Large intestine (tissue), 3 donors: ENCODE measurements around the gene SDK1. TPM values are rescaled to one million over a fixed set of nuclear protein-coding genes. Genes with fewer than 3 reads are reported as not detected.

ENCODE experiments used
- DNase-seq, 2 donors: peaks; one replicate each; pipeline versions ENCODE4 v3.0.0 to v3.0.0-alpha.2; 2013
- H3K27ac ChIP-seq: one replicate; pipeline ENCODE4 v1.5.1; 2013; ENCODE audit warnings: low read length
- H3K27me3 ChIP-seq: 2 replicates; pipeline ENCODE4 v1.6.1; 2013; ENCODE audit warnings: low read length; ENCODE audit not compliant: control insufficient read depth, insufficient read depth
- H3K36me3 ChIP-seq: 2 replicates; pipeline ENCODE4 v1.6.1; 2013; ENCODE audit warnings: low read length; ENCODE audit not compliant: control insufficient read depth, insufficient read depth
- H3K4me1 ChIP-seq: one replicate; pipeline ENCODE4 v1.6.1; 2013; ENCODE audit warnings: low read length; ENCODE audit not compliant: control insufficient read depth, insufficient read depth
- H3K4me3 ChIP-seq: one replicate; pipeline ENCODE4 v1.5.1; 2013; ENCODE audit warnings: low read length
- H3K9me3 ChIP-seq: one replicate; pipeline ENCODE4 v1.6.1; 2013; ENCODE audit warnings: mild to moderate bottlenecking, low read depth, low read length, moderate library complexity; ENCODE audit not compliant: control insufficient read depth
- WGBS: methylation state at CpG from one replicate; pipeline ENCODE4 v1.1.5; 2013; ENCODE audit warnings: low lambda C conversion rate; ENCODE audit not compliant: insufficient coverage; 5-methylcytosine and 5-hydroxymethylcytosine counted together
- polyA plus RNA-seq: library from polyadenylated mRNA; unstranded; fragments of 120-200 nt; gene quantifications from one replicate; pipeline ENCODE4 v1.2.1, GENCODE V29; 2013

The SDK1 gene
- polyA plus RNA-seq, 1 donor = 6.4 TPM

- WGBS = no CpG with 5 or more reads among the region's 9 CpGs
- H3K4me3 ChIP-seq = no peak overlapping the region
- H3K4me1 ChIP-seq = no peaks in the 10 kb centered on the region
- H3K36me3 ChIP-seq = no peaks in the 10 kb centered on the region
- H3K9me3 ChIP-seq = peaks cover 2% of the 10 kb centered on the region
- no peaks in the 10 kb centered on the region for H3K27me3 ChIP-seq
- no peak for DNase-seq
- H3K27ac ChIP-seq = no peak overlapping the region
Observed at GRCh38 chr7:4273566-4274230, 972.6 kb downstream of the SDK1 start.

- Histone ChIP-seq H3K4me3 (no peak overlapping the region), H3K9me3 (peaks cover 2% of the 10 kb centered on the region), H3K27ac (no peak overlapping the region), H3K27me3 (no peaks in the 10 kb centered on the region), H3K36me3 (no peaks in the 10 kb centered on the region), H3K4me1 (no peaks in the 10 kb centered on the region)
- DNase-seq = no peak
- no CpG with 5 or more reads among the region's 3 CpGs for WGBS
Observed at GRCh38 chr7:4274286-4274685, 973.2 kb downstream of the SDK1 start.

GRCh38 chr7:4277936-4278335 is 976.9 kb downstream of the SDK1 start:
- no peaks in the 10 kb centered on the region for H3K9me3 ChIP-seq
- H3K36me3 ChIP-seq = no peaks in the 10 kb centered on the region
- no peaks in the 10 kb centered on the region for H3K27me3 ChIP-seq
- WGBS = 80% methylated on average over 1 of the region's 4 CpGs
- no peak overlapping the region for H3K27ac ChIP-seq
- H3K4me3 ChIP-seq = no peak overlapping the region
- H3K4me1 ChIP-seq = no peaks in the 10 kb centered on the region
- no peak for DNase-seq

GRCh38 chr7:4279216-4279615 is 978.2 kb downstream of the SDK1 start:
- H3K4me3 ChIP-seq = no peak overlapping the region
- H3K9me3 ChIP-seq = no peaks in the 10 kb centered on the region
- peak overlapping the region; percentile 14 for H3K27ac ChIP-seq
- 90% methylated on average over 2 of the region's 3 CpGs for WGBS
- DNase-seq = peak; percentile 61 to 64
- no peaks in the 10 kb centered on the region for H3K36me3 ChIP-seq
- no peaks in the 10 kb centered on the region for H3K4me1 ChIP-seq
- no peaks in the 10 kb centered on the region for H3K27me3 ChIP-seq

GRCh38 chr7:4281231-4281993 is 980.4 kb downstream of the SDK1 start:
- H3K36me3 ChIP-seq = no peaks in the 10 kb centered on the region
- no peaks in the 10 kb centered on the region for H3K27me3 ChIP-seq
- no peak overlapping the region for H3K4me3 ChIP-seq
- H3K9me3 ChIP-seq = no peaks in the 10 kb centered on the region
- H3K4me1 ChIP-seq = no peaks in the 10 kb centered on the region
- DNase-seq = peak in 1 of 2 donors; percentile 24
- no peak overlapping the region for H3K27ac ChIP-seq
- WGBS = 79% methylated on average over 2 of the region's 9 CpGs

- Histone ChIP-seq H3K36me3 (no peaks in the 10 kb centered on the region), H3K27me3 (no peaks in the 10 kb centered on the region), H3K4me1 (no peaks in the 10 kb centered on the region), H3K27ac (no peak overlapping the region), H3K4me3 (no peak overlapping the region), H3K9me3 (no peaks in the 10 kb centered on the region)
- WGBS = 100% methylated on average over 1 of the region's 14 CpGs
- DNase-seq = no peak
Observed at GRCh38 chr7:4282434-4283223, 981.6 kb downstream of the SDK1 start.

GRCh38 chr7:4286351-4286750 is 985.3 kb downstream of the SDK1 start:
- no peak overlapping the region for H3K4me3 ChIP-seq
- H3K9me3 ChIP-seq = no peaks in the 10 kb centered on the region
- no peak for DNase-seq
- WGBS = 81% methylated on average over 8 of the region's 9 CpGs
- no peak overlapping the region for H3K27ac ChIP-seq
- H3K27me3 ChIP-seq = no peaks in the 10 kb centered on the region
- no peaks in the 10 kb centered on the region for H3K4me1 ChIP-seq
- H3K36me3 ChIP-seq = no peaks in the 10 kb centered on the region

GRCh38 chr7:4288791-4289394 is 987.8 kb downstream of the SDK1 start:
- peaks cover 5% of the 10 kb centered on the region for H3K9me3 ChIP-seq
- no peaks in the 10 kb centered on the region for H3K4me1 ChIP-seq
- no peak for DNase-seq
- H3K27me3 ChIP-seq = no peaks in the 10 kb centered on the region
- H3K36me3 ChIP-seq = no peaks in the 10 kb centered on the region
- no peak overlapping the region for H3K27ac ChIP-seq
- no CpG with 5 or more reads among the region's 1 CpG for WGBS
- no peak overlapping the region for H3K4me3 ChIP-seq

GRCh38 chr7:4297165-4297917 is 996.3 kb downstream of the SDK1 start:
- WGBS = no CpG with 5 or more reads among the region's 13 CpGs
- DNase-seq = no peak
- Histone ChIP-seq H3K9me3 (peaks cover 5% of the 10 kb centered on the region), H3K27ac (no peak overlapping the region), H3K36me3 (no peaks in the 10 kb centered on the region), H3K4me1 (no peaks in the 10 kb centered on the region), H3K27me3 (no peaks in the 10 kb centered on the region), H3K4me3 (no peak overlapping the region)

- no peak overlapping the region for H3K27ac ChIP-seq
- peaks cover 5% of the 10 kb centered on the region for H3K9me3 ChIP-seq
- H3K27me3 ChIP-seq = no peaks in the 10 kb centered on the region
- DNase-seq = no peak
- no peaks in the 10 kb centered on the region for H3K4me1 ChIP-seq
- 89% methylated on average over 1 of the region's 5 CpGs for WGBS
- no peaks in the 10 kb centered on the region for H3K36me3 ChIP-seq
- H3K4me3 ChIP-seq = no peak overlapping the region
Observed at GRCh38 chr7:4297918-4298219, 996.8 kb downstream of the SDK1 start.
